HCT116 (cell line): ENCODE results near the gene PDCD6IP. TPM values are rescaled to one million over a fixed set of nuclear protein-coding genes. Genes with fewer than 3 reads are reported as not detected.

Source experiments
- ATAC-seq: fragments of 200-7000 bp; cut with Tn5 transposase; 2 replicates; pipeline ENCODE4 v1.9.1; 2020; ENCODE audit warnings: mild to moderate bottlenecking, moderate library complexity
- BruUV-seq: library from RNA; stranded (reverse); fragments of 400-500 nt; replicated peaks from 2 replicates; lab custom pipeline; 2021; lab: Mats Ljungman, UMichigan
- CTCF ChIA-PET: fragments of 300-600 bp; sonication (Branson Sonifier 250); formaldehyde crosslinking; loops from one replicate; lab custom pipeline; 2021; ENCODE audit warnings: antibody characterized with exemption; lab: Charles Lee
- POLR2A ChIA-PET: fragments of 300-600, 350-600 bp; sonication (Branson Sonifier 250); formaldehyde crosslinking; loops from one replicate; lab custom pipeline; 2021; ENCODE audit warnings: antibody characterized with exemption; lab: Charles Lee
- RAD21 ChIA-PET, 2 experiments: fragments of 300-600 bp; sonication (Branson Sonifier 250); formaldehyde crosslinking; loops; one replicate each; lab custom pipeline; 2023; ENCODE audit warnings: low total read pairs in 2 of 2; ENCODE audit not compliant: uncharacterized antibody in 2 of 2, unreplicated experiment in 2 of 2, low non-redundant PET in 1 of 2; lab: Charles Lee
- DNase-seq: peaks from one replicate; pipeline ENCODE4 v3.0.0-alpha.2; 2010; ENCODE audit warnings: low read depth, low spot score
- H2AFZ ChIP-seq: fragments of 200-600 bp; shearing (Covaris generic), sonication (generic); 2 replicates; pipeline ENCODE4 v1.6.1; 2017; ENCODE audit warnings: low read depth, mixed run types, mixed read lengths, antibody characterized with exemption, low read length; ENCODE audit not compliant: poor library complexity, severe bottlenecking
- H3K27ac ChIP-seq: 2 replicates; pipeline ENCODE4 v1.5.1; 2012; ENCODE audit warnings: low read depth, low read length
- H3K27me3 ChIP-seq: fragments of 200-600 bp; sonication (generic); 2 replicates; pipeline ENCODE4 v1.6.1; 2016; ENCODE audit warnings: mixed run types, low read length, mixed read lengths; ENCODE audit not compliant: insufficient read depth
- H3K36me3 ChIP-seq, 2 experiments: fragments of 200-500 bp in 1 of 2; fragments of 200-600 bp in 1 of 2; sonication (Bioruptor generic) in 1 of 2; sonication (generic) in 1 of 2; 2 replicates each; pipeline versions ENCODE4 v1.5.1 to v1.6.1; 2014 to 2016; ENCODE audit warnings: low read length in 2 of 2, inconsistent platforms in 1 of 2, mixed read lengths in 1 of 2, mixed run types in 1 of 2; ENCODE audit not compliant: insufficient read depth in 2 of 2, control insufficient read depth in 1 of 2
- H3K4me1 ChIP-seq, 2 experiments: fragments of 200-600 bp in 1 of 2; sonication (generic) in 1 of 2; 2 replicates each; pipeline versions ENCODE4 v1.5.1 to v1.6.1; 2012 to 2017; ENCODE audit warnings: low read length in 2 of 2, inconsistent platforms in 1 of 2, mild to moderate bottlenecking in 1 of 2, mixed read lengths in 1 of 2, mixed run types in 1 of 2, moderate library complexity in 1 of 2; ENCODE audit not compliant: insufficient read depth in 2 of 2, control insufficient read depth in 1 of 2
- H3K4me2 ChIP-seq: fragments of 200-600 bp; sonication (generic); 2 replicates; pipeline ENCODE4 v1.6.1; 2017; ENCODE audit warnings: mixed run types, low read length, mixed read lengths
- H3K4me3 ChIP-seq, 2 experiments: fragments of 200-600 bp in 1 of 2; sonication (generic) in 1 of 2; replicated peaks in 1 of 2; 2 replicates each; pipeline ENCODE4 v1.5.1; 2011 to 2016; ENCODE audit warnings: low read length in 2 of 2, control low read depth in 1 of 2, low read depth in 1 of 2, mild to moderate bottlenecking in 1 of 2, mixed read lengths in 1 of 2, mixed run types in 1 of 2
- H3K79me2 ChIP-seq: fragments of 200-600 bp; sonication (generic); 2 replicates; pipeline ENCODE4 v1.6.1; 2017; ENCODE audit warnings: mild to moderate bottlenecking, mixed run types, low read length, moderate library complexity, mixed read lengths; ENCODE audit not compliant: insufficient read depth
- H3K9ac ChIP-seq: fragments of 200-600 bp; sonication (generic); 2 replicates; pipeline ENCODE4 v1.6.1; 2016; ENCODE audit warnings: low read length, mixed read lengths
- H3K9me2 ChIP-seq: fragments of 200-600 bp; sonication (generic), shearing (Covaris generic); 2 replicates; pipeline ENCODE4 v1.6.1; 2017; ENCODE audit warnings: mixed run types, mild to moderate bottlenecking, moderate library complexity; ENCODE audit not compliant: insufficient read depth
- H3K9me3 ChIP-seq, 2 experiments: fragments of 200-500 bp in 1 of 2; fragments of 200-600 bp in 1 of 2; sonication (Bioruptor generic) in 1 of 2; sonication (generic) in 1 of 2; 2 replicates each; pipeline ENCODE4 v1.6.1; 2014 to 2017; ENCODE audit warnings: low read length in 2 of 2, mixed read lengths in 2 of 2, inconsistent platforms in 1 of 2, low read depth in 1 of 2, mild to moderate bottlenecking in 1 of 2, mixed run types in 1 of 2, moderate library complexity in 1 of 2; ENCODE audit not compliant: control insufficient read depth in 1 of 2, insufficient read depth in 1 of 2
- H4K20me1 ChIP-seq: fragments of 200-600 bp; sonication (generic), shearing (Covaris generic); 2 replicates; pipeline ENCODE4 v1.6.1; 2017; ENCODE audit warnings: mixed run types, mild to moderate bottlenecking, moderate library complexity; ENCODE audit not compliant: insufficient read depth
- ELF1 ChIP-seq: IDR thresholded peaks from 2 replicates; pipeline ENCODE4 v1.6.1; 2012; ENCODE audit warnings: low read depth, borderline replicate concordance
- JUND ChIP-seq: IDR thresholded peaks from 2 replicates; pipeline ENCODE4 v1.6.1; 2012
- SRF ChIP-seq: IDR thresholded peaks from 2 replicates; pipeline ENCODE4 v1.6.1; 2012; ENCODE audit warnings: low read depth
- TCF7L2 ChIP-seq: IDR thresholded peaks from 2 replicates; pipeline ENCODE4 v1.7.0; 2011; ENCODE audit warnings: borderline replicate concordance, inconsistent platforms; ENCODE audit not compliant: insufficient read depth, insufficient read length; ENCODE audit errors: extremely low read depth
- ZNF274 ChIP-seq: fragments of 200-500 bp; sonication (Bioruptor generic); IDR thresholded peaks from 2 replicates; pipeline ENCODE4 v1.6.1; 2014; ENCODE audit warnings: mild to moderate bottlenecking, low read depth, low read length, inconsistent platforms
- intact Hi-C: fragments of 100-400 bp; cut with micrococcal nuclease; formaldehyde crosslinking; loops from 2 replicates; pipeline ENCODE4 v1.10.0; 2022
- total RNA-seq: library from RNA; stranded (reverse); gene quantifications from one replicate; pipeline ENCODE4 v1.2.1, GENCODE V29; 2021; ENCODE audit not compliant: unreplicated experiment

PDCD6IP gene
- total RNA-seq, 1 experiment from 2014 or later: 241 TPM

DNA sequence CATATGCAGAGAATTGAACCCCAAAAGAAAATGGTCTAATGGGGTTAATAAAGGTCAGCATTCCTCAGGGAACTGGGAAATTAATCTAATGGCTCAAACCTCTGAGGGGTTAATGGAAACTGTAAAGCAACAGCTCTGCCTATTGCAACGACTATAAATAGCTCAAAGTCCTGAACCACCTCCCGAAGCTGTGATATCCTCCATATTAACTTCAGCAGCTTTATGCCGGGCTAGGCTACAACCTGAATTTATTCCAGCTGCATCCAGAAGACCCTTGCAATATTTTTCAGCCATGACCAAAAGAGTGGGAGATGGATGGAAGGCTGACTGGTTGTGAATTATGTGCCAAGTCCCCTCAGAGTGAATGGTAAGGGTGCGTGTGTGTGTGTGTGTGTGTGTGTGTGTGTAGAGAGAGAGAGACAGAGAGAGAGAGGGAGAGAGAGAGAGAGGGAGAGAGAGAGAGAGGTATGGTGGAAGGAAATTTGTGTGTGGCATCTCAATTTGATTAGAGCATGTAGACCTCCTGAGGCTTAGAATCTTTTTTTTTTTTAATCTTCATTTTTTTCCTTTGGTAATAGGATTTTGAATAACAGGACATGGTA lies 109.9 kb downstream of the PDCD6IP start:
- Histone ChIP-seq H3K9ac (no peak overlapping the region), H3K9me2 (no peaks in the 10 kb centered on the region), H3K27ac (no peak overlapping the region), H3K4me3 (no peak overlapping the region), H3K79me2 (no peaks in the 10 kb centered on the region), H3K4me2 (no peak overlapping the region), H3K4me1 (peaks cover 0 to 11% of the 10 kb centered on the region in 2 experiments; a peak in 2 of 4 replicates), H3K27me3 (no peaks in the 10 kb centered on the region), H2AFZ (no peak overlapping the region), H3K9me3 (no peaks in the 10 kb centered on the region), H4K20me1 (no peaks in the 10 kb centered on the region), H3K36me3 (no peaks in the 10 kb centered on the region)
- no peak for DNase-seq
- intact Hi-C loops: no loop called here
- ChIA-PET CTCF (no interaction called here), RAD21 (no interaction called here), POLR2A (interaction anchor here (0.6 kb wide), 1 partner anchor 31 kb away, joined by 3 read pairs; no protein-coding TSS in a partner anchor)
- no peak for TF ChIP-seq SRF
- no peak for TF ChIP-seq JUND
- no peak for TF ChIP-seq ELF1
- no TSS peak for BruUV-seq
- no peak for ATAC-seq

GRCh38 chr3:33909547-33909946 lies 111.1 kb downstream of the PDCD6IP start:
- Histone ChIP-seq H4K20me1 (no peaks in the 10 kb centered on the region), H3K4me3 (no peak overlapping the region), H3K27ac (no peak overlapping the region), H3K79me2 (no peaks in the 10 kb centered on the region), H3K9me2 (no peaks in the 10 kb centered on the region), H2AFZ (no peak overlapping the region), H3K4me2 (no peak overlapping the region), H3K27me3 (no peaks in the 10 kb centered on the region), H3K9ac (no peak overlapping the region), H3K36me3 (no peaks in the 10 kb centered on the region), H3K4me1 (peaks cover 0 to 11% of the 10 kb centered on the region in 2 experiments; a peak in 2 of 4 replicates), H3K9me3 (no peaks in the 10 kb centered on the region)
- BruUV-seq: no TSS peak
- intact Hi-C loops: no loop called here
- ChIA-PET RAD21 (no interaction called here), POLR2A (no interaction called here), CTCF (no interaction called here)
- TF ChIP-seq ZNF274 (no peak), TCF7L2 (no peak), JUND (no peak)
- ATAC-seq (no peak), DNase-seq (no peak)
